K562 treated with DMSO at 1 percent for 24 hours (cell line): Measurements from ENCODE around the gene TP53I13. TPM values are rescaled to one million over a fixed set of nuclear protein-coding genes. Genes with fewer than 3 reads are reported as not detected.

Experiments used
- total RNA-seq: library from RNA; unstranded; fragments of 300-600 nt; gene quantifications from 2 replicates; pipeline ENCODE4 v1.2.3, GENCODE V29; 2022; ENCODE audit warnings: low read depth; ENCODE audit not compliant: insufficient read depth

Gene TP53I13, protein sequence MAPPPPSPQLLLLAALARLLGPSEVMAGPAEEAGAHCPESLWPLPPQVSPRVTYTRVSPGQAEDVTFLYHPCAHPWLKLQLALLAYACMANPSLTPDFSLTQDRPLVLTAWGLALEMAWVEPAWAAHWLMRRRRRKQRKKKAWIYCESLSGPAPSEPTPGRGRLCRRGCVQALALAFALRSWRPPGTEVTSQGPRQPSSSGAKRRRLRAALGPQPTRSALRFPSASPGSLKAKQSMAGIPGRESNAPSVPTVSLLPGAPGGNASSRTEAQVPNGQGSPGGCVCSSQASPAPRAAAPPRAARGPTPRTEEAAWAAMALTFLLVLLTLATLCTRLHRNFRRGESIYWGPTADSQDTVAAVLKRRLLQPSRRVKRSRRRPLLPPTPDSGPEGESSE
- 89.5 and 98.9 TPM in 2 replicates for total RNA-seq

DNA sequence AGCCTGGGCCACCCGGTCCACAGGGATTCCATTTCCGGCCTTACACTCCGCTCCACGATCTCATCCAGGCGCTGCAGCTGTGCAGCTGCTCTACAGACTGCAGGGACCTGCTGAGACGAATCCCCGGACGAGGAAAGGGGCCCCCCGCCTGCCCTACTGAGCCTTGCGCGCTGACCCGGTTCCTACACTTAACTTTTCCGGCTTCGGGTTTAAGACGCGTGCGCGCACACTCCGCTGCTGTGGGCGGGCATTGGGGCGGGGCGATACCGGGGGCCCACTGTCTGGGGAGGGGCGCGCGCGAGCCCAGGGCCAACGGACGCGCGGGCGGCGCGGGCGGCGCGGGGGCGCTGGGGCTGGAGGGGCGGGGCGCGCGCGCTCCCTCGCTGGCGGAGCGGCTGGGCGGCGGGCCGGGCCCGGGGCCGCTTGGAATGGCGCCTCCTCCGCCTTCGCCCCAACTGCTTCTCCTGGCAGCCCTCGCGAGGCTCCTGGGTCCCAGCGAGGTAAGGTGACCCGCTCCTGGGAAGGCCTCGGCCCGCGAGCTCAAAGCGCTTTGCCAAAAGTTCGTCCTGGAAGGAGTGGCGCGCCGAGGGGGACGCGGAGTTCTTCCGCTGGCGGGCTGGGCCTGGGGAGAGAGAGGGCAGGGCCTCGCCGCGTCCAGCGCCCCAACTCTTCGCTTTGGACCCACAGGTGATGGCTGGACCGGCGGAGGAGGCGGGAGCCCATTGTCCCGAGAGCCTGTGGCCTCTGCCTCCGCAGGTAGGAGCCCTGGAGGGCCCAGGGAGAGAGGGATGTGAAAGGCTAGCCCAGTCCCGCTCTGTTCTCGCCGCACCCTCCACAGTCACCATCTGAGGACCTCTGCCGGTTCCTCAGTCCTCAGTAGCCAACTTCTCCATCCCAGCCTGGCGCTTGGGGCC is at the start of gene TP53I13:
TSS of gene TP53I13 (plus strand) at position 371 of the 914 bp plus-strand sequence. CDS start at position 429, 58 bp downstream.

DNA sequence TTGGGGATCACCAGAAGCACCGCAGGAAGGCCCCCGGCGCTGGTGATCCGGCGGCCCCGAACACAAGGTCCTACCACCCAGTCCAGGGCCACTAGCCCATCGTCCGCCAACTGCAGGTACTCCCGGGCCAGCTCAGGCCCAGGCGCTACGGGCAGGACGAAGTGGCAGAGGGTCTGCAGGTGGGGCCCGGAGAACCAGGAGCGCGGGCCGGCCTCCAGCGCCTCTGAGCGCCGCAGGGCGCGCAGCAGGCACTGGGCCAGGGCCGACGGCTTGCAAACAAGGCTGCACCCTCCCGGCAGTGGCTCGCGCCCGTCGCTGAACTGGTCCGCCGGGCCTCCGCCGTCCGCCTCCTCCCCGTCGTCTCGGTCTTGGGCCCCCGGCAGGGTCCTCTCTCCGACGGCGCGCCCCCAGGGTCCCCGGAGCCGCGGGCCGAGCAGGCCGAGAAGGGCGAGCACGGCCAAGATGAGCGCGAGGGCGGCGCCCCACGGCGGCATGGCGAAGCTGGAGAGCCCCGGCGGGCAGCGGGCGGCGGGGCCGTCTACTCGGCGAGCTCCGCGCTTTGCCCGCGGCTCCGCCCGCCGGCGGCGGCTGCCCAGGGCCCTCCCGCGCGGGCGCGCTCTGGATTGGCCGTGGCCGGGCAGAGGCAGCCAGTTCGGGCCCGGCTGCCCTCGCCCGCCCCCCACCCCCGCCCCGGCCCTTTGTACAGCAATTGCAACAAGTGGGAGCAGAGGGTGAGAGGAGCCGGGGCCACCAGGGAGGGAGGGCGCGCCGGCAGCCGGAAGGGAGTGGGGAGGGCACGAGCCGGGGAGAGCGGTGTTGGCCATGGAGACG is 1.8 kb upstream of the TP53I13 start, which contains the start of gene ABHD15:
TSS of gene ABHD15 (minus strand) at position 565 of the 831 bp plus-strand sequence. CDS start at position 494, 71 bp downstream.

GRCh38 chr17:29589524-29590410 is 21.3 kb downstream of the TP53I13 start, which contains the start of gene GIT1:
Gene GIT1 (minus strand): TSS chr17:29589648. CDS start chr17:29589378, 270 bp downstream.

DNA sequence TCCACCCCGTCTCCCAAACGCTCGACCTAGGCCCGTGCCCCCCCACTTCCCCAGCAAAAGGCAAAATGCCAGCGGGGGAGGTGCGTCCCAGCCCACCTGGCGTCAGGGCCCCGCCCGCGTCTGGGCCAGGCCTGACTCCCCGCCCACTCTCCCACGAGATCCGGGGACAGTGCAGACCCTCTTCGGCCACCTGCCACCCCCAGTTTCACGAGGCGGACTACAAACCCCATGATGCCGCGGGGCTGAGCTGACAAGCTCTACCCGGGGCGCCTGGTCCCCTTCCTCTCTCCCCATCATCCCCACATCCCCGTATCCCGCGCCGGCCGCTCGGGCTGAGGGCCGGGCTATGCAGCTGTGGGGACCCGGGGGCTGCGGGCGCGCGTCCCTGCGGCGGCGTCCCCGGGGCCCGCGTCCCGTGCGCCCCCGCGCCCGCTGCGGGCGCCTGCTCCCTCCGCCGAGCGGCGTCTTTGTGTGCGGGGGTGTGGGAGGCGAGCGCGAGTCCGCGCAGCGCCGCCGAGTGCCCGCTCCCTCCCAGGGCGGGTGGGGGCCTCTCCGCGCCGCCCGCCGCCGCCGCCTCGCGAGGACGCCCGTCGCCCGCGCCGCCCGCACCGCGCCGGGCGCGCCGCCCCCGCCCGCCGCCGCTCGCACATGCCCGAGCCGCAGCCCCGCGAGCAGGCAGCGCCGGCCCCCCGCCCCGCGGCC is 24.5 kb downstream of the TP53I13 start, which contains the start of gene ANKRD13B:
TSS of gene ANKRD13B (plus strand) at position 283 of the 702 bp plus-strand sequence. CDS start 490 bp downstream, outside the sequence.

Other genes with a start within 250 kb of the TP53I13 start
- 7.2 and 9.7 TPM in 2 replicates for gene TAOK1, start 178.3 kb upstream of the TP53I13 start, total RNA-seq
- 16.7 and 19.0 TPM in 2 replicates for gene ABHD15, start 1.7 kb upstream of the TP53I13 start, total RNA-seq
- 56.5 and 57.6 TPM in 2 replicates for gene GIT1, start 20.9 kb downstream of the TP53I13 start, total RNA-seq
- gene ANKRD13B, start 24.4 kb downstream of the TP53I13 start, total RNA-seq, result 6.9 and 12.3 TPM in 2 replicates
- 5.6 and 7.9 TPM in 2 replicates for gene CORO6, start 54.2 kb downstream of the TP53I13 start, total RNA-seq